ENCODE results near the gene CYP2J2.

DNA sequence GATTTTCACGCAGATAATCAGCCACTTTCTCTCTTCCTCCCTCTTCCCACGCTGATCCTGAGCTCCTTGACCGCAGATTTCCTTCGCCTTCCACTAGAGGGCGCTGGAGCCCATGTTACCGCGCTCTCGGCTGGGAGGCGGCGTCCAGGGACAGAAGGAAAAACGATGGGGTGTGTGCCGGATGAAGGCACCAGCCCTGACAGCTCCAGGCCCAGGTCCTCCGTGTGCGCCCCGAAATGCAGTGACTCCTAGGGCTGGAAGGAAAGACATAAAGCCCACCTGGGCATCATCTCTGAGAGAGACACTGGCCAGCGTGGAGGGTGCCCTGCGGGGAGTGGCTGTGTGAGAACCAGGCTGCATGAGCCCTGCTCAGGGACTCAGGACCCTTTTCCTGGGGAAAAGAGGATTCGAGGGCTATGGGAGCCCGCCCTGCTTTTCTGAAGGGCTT is 44.9 kb upstream of the CYP2J2 start:
- TF ChIP-seq CTCF (optimal IDR thresholded peaks at IDR 0.05 in 1 of 3, IDR thresholded peaks at IDR 0.05 in 1 of 3, conservative IDR thresholded peaks at IDR 0.05 in 1 of 3; ENCODE audit: extremely low read depth in 1 of 3, insufficient read depth in 2 of 3, low read length in 3 of 3): peak; percentile 92 to 93 (median 92)
- no peak for TF ChIP-seq EZH2 (IDR thresholded peaks at IDR 0.05; ENCODE audit: low read length)

Measured in keratinocyte (primary cell).